ENCODE results near the gene TGFBRAP1.

DNA sequence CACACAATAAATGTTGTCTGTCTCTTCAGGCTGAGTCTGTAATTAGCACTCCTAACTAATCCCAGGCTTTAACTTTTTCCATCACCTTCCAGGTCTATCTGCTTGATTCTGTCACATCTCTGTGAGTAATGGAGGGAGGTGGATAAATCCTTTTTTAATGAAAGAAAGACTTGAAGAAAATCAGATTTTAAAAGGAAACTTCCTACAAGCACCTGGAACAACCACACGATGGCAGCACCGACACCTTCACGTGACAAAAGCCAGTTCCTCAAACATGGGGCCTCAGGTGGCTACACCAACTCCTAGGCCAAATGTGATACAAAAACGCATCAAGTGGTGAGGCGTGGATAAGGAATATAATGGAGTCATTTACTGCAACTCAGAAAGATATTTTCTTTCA, 41.8 kb downstream of the TGFBRAP1 start:
- no peak for TF ChIP-seq POLR2AphosphoS5 (IDR thresholded peaks at IDR 0.05; ENCODE audit: low read depth, low read length)
- TF ChIP-seq POLR2A (IDR thresholded peaks at IDR 0.05; ENCODE audit: low read depth, low read length) = no peak

All from GM12892 (cell line).